DMS 273 (cell line): ENCODE results near the gene LRMDA.

ENCODE experiments used
- DNase-seq: peaks from one replicate; lab custom pipeline; 2025; ENCODE audit not compliant: unreplicated experiment; lab: John Stamatoyannopoulos, UW

Gene LRMDA

DNA sequence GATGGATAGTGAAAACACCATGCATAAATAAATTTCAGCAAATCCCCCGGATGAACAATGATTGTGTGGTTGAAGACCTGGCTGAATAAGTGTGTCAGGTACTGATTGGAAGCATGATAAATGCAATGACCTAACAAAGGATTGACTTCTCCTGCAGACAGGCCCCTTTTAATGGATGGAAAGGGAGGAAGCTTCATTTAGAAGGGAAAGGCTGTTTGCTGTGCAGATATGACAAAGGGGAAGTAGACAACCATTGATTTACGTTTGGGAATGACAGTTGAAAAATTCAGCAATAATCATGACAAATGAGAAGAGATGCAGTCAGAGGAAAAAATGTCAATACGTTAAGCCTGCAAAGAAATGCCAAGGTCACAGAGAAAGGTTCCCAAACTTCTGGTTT lies 503.8 kb downstream of the LRMDA start:
- DNase-seq: no peak

DNA sequence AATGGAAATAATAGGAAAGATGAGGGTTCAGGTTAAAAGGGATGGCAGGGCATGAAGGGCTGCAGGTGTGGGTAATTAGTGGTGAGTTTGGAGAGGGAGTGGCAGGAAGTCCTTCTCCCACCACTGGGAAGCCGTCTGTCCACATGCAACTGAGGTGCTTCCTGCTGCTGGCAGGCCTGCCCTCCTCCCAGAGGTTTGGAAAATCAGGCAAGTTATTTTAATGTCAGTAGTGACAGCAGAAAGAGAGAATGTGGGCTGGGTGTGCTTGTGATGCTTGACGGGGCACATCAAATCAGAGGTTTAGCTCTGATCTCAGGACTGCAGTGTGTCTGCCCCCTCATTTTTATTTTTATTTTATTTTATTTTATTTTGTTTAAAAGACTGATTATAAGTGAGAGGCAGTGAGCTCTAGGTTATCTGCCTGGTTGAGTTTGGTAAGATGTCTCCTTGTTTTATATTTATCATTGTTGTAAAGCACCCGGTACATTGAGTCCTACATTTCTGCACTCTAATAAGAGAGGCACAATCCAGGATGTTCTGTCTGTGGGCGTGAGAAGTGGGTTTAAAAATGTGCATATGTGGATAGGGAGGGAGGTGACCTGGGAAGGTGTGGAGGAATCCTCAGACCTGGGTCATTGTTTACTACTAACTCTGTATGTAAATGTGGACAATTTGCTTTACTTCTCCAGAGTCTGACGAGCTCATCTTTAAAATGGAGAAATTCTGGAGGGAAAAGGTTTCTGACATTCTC lies 504.4 kb downstream of the LRMDA start:
- no peak for DNase-seq

DNA sequence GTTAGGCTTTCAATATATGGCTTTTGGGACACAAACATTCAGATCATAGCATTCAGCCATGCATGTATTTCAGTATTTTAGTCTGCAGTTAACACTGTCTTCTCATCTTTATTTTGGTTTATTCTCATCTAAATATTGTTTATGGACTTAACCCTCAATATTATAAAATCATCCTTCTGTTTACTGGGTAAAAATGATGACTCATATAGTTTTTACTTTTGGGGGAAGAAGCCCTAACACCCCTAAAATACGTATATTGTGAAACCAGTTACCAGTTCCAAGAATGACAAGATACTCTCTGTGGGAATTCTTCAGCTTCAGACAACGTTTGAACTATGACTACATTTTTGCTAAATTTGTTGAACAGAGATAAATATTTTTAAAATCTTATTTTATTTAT lies 505.4 kb downstream of the LRMDA start:
- DNase-seq: no peak

DNA sequence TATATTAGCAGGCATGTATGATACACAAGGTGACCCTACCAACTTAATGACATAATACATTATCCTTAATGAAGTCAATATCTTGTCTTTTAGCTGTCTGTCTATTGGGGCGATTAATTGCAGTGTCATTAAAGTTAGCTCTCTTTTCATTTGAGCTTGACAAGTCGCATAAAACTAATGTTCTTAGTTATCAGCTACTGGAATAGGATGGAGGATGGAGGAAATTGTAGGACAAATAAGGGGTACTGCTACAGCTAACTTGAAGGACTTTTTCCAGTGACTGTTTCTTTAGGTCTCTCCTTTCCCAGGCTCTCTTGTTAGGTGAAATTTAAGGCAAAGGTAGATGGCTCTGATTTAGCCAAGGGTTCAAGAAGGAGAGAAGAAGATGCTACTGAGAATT lies 506.4 kb downstream of the LRMDA start:
- no peak for DNase-seq

DNA sequence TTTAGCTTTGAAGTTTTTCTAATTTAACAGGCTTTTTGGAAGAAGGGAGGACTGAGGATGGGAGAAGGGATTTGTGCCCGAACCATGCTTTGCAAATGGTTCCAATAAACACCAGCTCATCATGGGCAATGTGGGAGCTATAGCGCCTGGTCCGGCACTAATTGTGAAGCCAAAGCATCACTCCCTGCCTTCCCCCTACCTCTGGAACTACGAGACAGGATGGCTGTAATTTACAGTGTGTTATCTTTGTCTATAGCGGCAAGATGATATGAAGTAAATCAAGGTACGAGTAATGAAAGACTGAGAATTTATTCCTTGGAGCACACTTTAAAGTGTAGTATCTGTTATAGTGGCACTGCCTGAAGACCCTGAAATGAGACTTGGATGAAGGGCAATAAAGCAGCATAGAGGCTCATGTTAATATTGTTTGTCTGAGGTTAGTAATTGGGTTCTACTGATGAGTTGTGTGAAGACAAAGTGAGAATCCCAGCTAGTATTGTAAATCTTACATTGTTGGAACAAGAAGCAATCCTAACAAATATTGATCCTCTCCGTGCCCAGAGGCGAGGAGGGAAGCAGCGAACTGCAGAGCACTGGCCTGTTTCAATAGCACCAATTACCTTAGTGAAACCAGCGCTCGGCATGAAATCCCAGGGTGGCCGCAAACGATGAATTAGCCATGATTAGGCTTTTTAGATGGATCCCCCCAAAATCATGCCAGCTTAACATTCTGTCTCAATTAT lies 507.1 kb downstream of the LRMDA start:
- DNase-seq: no peak

DNA sequence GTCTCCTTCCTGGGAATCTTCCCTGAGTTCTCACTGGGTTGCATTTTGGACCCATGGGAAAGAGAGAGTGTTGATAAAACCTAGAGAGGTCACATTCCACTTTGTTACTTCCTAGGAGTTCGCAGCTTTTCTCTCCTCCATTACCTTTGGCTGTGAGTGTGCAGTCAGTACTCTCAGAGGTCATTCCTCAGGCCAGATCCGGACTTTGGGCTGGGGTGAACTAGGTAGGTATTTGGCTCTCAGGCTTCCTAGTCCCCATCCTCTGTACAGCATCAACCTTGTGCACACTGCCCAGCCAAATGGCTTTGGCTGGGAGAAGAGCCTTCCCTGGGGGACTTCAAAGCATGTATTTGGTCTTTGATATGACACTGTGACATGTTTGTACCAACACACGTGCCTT lies 508.1 kb downstream of the LRMDA start:
- DNase-seq: no peak

DNA sequence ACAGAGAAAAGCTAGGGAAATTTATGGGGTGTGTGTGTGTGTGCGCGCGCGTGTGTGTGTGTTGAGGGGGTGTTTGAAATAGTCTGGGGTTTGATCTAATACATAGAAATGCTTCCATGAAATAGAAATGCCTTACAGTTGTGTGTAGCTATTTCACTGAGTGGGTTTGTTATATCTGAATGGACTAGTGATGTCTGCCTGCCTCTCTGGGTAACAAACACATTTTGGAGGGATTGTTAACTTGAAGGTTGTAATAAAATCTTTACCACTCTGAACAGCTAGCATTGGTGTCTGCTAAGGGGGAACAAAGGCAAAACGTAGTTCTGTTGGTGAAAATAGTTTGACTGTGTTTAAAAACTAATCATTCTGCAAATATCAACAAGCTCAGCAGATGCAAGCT lies 509.3 kb downstream of the LRMDA start:
- DNase-seq: no peak

DNA sequence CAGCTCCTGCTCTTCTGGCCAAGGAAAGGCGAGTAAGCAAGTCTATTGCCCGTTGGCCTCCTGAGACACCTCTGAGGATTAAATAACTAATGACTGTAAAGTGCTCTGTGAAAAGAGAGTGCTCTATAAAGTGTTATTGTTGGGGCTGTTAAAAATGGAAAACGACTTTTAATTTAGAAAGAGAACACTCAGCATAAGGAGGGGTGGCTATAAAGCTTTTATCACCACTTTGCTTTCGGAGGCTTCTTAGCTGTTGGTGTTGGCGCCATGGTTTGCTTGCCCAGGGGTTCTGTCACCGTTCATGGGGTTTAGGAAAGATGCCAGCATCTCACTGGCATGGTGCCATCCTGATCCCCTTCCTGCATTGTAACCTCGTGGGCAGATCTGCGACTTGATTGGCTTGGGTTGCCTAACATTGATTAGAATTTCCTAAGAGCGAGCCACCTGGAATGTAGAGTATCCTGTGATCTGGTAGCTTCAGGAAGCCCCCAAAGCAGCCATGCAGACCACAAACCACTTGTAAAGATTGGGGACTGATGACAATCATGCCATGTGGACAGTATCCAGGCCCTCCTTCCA lies 509.9 kb downstream of the LRMDA start:
- no peak for DNase-seq

DNA sequence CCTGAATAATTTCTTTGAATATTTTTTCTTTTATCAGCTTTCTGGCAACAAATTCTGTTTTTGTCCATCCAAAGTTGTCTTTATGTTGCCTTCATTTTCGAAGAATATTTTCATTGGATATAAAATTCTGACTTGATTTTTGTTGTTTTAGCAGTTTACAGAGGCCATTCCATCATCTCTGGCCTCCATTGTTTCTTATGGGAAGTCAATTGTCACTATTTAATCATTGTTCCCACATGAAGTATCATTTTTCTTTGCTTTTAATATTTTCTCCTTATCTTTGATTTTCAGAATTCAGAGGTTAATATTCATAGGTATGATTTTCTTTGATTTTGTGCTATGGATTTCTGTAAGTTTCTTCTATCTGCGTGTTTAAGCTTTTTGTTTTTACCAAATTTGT lies 512.6 kb downstream of the LRMDA start:
- DNase-seq: no peak

DNA sequence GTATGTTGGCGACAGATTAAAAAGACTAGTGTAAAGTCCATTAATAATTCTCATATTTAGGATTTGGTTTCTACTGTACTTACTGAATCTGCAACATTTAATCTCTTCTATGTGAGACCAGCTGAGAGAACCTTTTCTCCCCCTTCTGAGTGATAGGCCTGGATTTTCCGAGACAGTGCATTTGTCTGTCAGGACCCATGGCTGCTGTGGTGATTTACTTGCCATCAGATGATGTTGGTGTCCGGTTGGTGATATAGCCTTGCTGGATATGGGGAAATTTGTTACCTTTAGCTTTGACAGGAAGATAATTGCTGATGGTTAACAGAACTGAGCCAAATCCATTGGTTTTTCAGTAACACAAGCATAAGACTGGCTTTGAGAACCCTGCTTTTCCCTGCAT lies 517.2 kb downstream of the LRMDA start:
- DNase-seq: no peak

DNA sequence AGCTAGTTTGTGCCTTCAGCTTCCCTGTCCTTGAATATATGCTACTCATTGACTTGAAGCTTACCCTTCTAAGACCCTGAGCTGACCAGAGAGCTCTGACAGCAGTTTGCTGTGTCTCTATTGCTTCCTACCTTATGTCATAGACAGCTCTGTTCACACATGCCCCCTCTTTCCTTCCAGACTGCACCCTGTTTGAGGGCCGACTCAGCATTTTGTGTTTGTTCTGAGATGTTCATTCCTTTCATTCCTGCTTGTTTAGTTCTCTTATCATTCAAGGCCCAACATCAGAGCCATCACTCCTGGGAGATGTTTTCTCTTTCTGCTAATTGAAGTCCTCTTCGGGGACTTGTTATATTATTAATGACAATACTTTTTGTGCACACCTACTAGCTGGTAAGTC lies 518.9 kb downstream of the LRMDA start:
- no peak for DNase-seq

DNA sequence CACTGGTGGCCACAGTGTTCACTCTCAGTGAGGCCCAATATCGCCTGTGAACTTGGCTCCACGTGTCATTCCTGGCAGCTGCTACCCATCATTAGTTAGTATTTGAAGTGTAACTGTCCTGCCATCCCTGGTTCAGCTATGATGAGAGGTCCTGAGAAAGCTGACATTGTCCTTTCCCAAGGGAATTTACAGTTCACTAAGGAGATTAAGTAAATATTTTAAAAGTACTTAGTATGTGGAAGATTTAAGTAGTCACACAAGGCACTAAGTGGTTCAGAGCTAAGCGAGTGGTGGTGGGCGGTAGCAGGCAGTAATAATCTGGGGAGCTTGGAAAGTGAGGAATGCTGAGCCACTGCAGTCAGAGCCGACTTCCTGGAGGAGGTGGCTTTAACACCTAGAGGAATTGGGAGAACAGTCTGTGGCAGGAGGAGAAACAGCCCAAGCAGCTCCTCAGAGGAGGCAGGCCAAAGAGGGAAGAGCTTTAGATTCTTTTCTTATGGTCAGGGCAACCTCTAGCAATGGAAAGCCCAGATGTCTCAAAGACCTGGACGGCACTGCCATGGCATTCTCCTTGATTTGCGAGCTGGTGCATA lies 519.7 kb downstream of the LRMDA start:
- no peak for DNase-seq

DNA sequence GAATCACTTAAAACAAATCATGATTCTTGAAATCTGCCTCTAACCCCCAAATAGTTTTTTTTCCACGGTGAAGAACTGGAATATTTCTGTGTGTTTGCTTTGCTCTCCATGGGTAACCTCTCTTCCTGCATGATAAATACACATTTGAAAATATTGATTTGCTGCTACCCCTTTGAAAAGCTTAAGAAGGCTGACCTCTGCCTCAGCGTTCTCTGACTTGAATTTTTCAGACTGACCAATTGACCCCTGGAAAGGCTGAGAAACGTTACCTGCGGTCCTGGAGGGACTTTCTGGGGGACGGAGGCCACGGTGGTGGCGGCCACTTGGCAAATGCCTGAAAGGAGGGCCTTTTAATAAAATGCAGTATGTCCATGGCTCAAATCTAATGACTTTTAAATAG lies 520.2 kb downstream of the LRMDA start:
- no peak for DNase-seq

DNA sequence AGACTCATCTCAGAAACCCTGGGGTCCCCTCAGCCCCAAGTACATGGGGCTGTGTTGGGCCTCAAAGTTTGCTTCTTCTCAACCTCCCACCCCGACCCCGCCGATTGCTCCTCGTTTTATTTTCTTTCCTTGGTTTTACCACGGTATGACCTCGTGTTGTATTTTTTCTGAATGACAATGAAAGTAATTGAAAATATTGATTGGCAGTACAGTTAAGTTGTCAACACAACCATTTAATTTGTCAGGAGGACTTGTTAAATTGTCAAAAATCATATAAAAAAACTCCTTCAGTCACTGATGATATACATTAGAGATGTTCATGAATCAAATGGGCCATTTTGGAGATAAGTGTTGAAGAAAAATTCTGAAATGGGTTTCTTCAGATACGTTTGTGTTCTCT lies 520.7 kb downstream of the LRMDA start:
- DNase-seq: no peak

DNA sequence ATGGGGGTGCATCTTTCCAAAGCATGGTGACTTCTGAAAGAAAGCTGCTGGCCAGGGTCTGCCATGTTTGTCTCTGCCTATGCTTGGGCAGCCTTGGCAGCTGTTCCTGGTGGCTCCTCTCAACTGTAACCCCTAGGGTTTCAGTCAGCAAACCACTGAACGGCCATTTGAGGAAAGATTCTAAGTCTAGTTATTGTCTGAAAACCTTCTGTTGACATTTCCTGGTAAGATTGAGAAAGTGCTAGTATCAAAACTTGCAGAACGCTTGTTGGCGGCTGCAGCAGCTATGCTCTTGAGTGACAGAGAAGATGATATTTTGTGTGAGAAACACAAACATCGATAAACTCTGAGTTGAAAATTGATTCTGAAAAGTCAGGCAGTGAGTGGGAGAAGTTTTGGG lies 523.1 kb downstream of the LRMDA start:
- DNase-seq: no peak

DNA sequence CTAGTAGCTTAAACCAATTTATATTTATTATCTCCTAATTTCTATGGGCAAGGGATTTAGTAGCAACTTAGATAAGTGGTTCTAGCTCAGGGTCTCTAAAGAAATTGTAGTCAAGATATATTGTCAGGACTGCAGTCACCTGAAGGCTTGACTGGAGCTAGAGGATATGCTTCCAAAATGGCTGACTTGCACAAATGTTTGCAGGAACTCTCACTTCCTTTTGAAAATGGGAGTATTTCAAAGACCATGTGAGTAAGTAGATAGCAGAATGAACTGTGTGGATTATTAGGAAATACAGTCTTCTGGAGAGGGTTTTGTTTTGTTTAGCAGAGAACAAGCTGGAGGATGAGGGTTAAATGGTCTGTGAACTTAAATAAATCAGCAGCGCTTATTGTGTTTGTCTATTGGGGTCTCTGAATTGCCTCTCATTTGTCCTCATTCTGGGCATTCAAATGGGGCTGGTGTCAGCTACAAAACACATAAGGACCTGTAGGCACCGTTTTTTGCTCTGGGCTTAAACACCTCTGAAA lies 524.6 kb downstream of the LRMDA start:
- DNase-seq: no peak

DNA sequence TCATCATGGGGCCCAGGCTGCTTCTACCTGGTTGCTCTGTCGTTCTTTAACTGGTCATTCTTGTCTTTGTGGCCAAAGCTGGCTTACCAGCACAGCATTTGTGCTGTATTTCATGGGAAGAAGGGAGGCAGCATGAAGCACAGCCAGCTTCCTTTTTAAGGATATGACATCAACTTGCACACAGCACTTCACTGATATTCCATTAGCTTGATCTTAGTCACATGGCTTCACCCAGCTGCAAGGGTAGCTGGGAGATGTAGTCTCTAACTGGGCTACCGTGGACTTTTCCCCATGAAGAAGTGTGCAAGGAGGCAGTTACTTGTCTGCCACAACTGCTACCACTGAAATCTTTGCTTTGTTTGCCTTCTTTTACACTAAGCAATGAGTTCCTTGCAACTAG lies 525.2 kb downstream of the LRMDA start:
- no peak for DNase-seq

DNA sequence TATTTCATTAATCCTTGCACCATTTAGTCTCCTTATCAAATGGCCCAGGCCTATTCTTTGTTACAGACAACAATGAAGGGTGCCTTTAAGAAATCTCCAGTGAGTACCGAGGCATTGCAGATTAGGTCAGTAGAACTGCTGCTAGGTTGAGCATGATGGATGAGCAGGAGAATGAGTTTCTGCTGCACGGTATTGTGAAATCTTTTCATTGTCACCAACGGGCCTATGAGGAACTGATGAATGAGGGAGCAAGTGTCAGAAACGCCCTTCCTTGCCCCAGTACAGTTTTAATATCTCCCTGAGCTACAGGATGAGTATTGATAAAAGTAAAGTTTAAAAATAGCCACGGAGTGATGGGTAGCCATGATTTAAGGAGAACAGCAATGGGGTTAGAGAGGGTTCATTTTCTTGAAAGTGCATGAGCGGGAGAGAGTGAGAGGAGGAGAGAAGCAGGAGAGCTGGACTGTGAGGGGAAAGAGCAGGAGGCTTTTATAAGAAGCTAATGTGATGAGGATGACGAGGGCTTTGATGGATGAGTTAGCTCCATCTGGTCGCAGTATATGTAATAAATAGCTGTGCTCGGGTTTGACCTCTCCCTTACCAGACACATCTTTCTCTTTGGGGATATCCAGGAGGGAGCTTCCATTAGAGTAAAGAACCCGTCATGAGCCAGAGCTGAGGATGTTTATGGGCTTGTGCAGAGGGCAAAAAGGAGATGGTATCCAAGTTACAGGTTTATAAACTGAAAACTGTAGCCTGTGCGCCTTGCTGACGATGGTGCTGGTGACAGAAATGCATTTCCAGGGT lies 526.1 kb downstream of the LRMDA start:
- DNase-seq: no peak

DNA sequence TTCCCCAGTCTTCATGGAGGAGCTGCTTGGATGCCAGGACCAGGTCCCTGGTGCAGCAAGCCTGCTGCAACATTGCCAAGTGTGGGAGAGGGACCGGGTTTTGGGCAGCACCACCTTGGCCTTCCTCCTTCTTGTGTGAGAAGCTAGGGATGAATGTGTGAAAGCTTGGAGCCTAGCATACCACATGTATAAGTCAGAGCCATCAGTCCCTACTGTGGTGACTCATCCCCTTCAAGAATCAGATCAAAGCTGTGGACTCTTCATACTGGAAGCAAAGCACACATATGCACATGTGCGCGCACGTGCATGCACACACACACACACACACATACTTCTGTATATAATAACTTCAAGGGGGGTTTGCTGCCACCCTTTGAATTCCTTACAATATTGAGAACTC lies 527.8 kb downstream of the LRMDA start:
- DNase-seq: no peak

DNA sequence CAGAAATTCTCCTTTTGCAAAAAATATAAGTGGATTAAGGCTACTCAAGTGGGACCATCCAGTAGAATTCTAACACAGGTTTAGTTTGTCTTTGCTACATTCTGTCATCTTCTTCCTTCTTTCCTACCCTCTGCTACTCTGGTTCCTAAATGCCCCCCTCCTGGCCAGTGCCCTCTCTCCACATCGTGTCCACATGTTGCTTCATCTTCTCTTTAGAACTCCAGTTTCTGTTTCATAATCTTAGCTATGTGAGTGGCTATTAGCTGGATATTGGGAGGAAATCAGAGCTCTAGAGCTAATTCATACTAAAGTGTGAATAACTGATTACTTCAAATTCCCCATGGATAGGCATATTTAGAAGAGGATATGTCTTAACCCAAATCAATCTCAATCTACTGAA lies 528.5 kb downstream of the LRMDA start:
- no peak for DNase-seq
